Mammary epithelial cell (primary cell): ENCODE measurements around the gene SULT1C2.

ENCODE experiments used
- CTCF ChIP-seq, 2 donors: IDR thresholded peaks in 1 of 2; conservative IDR thresholded peaks in 1 of 2; 2 replicates each; pipeline ENCODE4 v1.5.1; 2011 to 2012; ENCODE audit warnings: inconsistent platforms in 2 of 2, low read length in 2 of 2, mild to moderate bottlenecking in 2 of 2, control low read depth in 1 of 2, low read depth in 1 of 2; ENCODE audit not compliant: insufficient read depth in 1 of 2; ENCODE audit errors: extremely low read depth in 1 of 2
- EZH2 ChIP-seq: IDR thresholded peaks from 2 replicates; pipeline ENCODE4 v1.6.1; 2012; ENCODE audit warnings: low read length, inconsistent platforms, borderline replicate concordance

DNA sequence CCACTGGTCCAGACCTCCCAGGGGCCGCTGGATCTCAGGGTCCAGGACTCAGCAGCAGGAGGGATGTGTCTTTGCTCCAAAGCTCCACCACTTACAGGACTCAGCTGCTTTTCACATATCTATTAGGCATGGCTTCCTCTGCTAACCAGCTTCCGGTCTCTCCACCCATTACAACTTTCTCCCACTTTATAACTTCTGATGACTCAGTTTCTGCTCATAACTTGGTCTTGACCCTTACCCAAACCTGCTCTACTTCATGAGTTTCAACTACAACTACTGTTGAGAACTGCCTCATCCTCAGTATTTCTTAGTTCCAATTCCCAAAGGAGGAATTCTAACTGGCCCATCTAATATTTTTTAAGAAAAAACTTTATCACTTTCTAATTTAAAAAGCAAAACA is 17.2 kb downstream of the SULT1C2 start:
- TF ChIP-seq CTCF (conservative IDR thresholded peaks at IDR 0.05 in 1 of 2, IDR thresholded peaks at IDR 0.05 in 1 of 2; ENCODE audit: extremely low read depth in 1 of 2, insufficient read depth in 1 of 2, low read depth in 1 of 2, low read length in 2 of 2), result no peak
- TF ChIP-seq EZH2, result no peak
